GM12875 (cell line): ENCODE results near the gene STRA8.

Source experiments
- H3K4me3 ChIP-seq: one replicate; pipeline ENCODE4 v1.5.1; 2011; ENCODE audit warnings: low read depth, low read length, control low read depth
- TF ChIP-seq, protein P1 (sequence below): IDR thresholded peaks from 2 replicates; pipeline ENCODE4 v1.5.1; 2011; ENCODE audit warnings: low read depth, mild to moderate bottlenecking, control low read depth, inconsistent platforms, low read length, moderate library complexity, borderline replicate concordance; ENCODE audit not compliant: insufficient read depth

The STRA8 gene

GRCh38 chr7:135259702-135260101 lies 26.1 kb downstream of the STRA8 start:
- TF ChIP-seq, protein P1, sequence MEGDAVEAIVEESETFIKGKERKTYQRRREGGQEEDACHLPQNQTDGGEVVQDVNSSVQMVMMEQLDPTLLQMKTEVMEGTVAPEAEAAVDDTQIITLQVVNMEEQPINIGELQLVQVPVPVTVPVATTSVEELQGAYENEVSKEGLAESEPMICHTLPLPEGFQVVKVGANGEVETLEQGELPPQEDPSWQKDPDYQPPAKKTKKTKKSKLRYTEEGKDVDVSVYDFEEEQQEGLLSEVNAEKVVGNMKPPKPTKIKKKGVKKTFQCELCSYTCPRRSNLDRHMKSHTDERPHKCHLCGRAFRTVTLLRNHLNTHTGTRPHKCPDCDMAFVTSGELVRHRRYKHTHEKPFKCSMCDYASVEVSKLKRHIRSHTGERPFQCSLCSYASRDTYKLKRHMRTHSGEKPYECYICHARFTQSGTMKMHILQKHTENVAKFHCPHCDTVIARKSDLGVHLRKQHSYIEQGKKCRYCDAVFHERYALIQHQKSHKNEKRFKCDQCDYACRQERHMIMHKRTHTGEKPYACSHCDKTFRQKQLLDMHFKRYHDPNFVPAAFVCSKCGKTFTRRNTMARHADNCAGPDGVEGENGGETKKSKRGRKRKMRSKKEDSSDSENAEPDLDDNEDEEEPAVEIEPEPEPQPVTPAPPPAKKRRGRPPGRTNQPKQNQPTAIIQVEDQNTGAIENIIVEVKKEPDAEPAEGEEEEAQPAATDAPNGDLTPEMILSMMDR, result no peak

DNA sequence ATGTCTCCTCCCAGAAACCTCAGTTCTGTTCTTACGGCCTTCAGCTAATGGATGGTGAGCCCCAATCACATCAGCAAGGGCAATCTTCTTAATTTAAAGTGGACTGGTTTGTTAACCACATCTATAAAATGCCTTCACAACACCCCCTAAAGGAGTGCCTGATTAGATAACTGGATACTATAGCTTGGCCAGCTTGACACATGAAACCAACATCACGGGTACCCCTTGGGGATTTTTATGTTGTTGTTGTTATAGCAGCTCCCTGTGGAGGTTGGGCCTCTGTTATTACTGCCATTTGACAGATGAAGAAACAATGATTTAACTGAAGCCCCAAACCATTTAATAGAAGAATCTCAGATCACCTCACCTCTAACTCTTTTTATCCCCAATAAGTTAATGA lies 26.8 kb downstream of the STRA8 start:
- no peak overlapping the region for H3K4me3 ChIP-seq
- TF ChIP-seq, protein P1, result no peak

More at GRCh38 chr7:135259702-135260101, 26.1 kb downstream of the STRA8 start:
- H3K4me3 ChIP-seq, result no peak overlapping the region

- TF ChIP-seq, protein P1, result no peak
Observed at GRCh38 chr7:135260930-135261721, 27.5 kb downstream of the STRA8 start.

DNA sequence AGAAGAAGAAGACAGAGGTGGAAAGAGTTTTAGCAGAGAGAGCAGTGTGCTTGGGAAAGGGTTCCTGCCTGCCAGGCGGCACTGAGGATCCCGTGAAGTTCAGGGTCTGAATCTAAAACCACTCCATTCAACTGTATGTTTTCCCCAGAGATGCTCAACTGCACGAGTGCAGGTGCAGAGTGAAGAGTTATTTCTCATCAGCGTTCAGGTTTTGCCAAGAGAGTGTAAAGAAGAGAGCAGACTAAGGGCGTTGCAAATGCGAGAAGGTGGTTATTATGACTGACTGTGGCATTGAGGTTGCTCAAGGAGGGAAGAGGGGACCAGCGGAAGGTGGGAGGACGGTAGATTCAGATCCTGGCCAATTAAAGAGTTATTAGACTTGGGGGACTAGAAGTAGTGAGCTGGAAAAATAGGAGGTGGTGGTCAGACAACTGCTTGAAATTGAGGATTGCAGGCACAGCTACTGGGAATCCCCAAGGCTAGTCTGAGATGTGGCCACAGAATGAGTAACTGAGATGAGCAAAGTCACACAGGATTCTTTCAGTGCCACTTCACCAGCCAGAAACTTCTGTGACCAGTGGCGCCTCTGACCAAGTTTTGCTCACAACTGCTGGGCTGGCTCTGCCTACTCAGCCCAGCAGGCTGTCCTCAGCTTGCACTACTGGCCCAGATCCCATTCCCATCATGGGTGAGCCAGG lies 29.1 kb downstream of the STRA8 start:
- TF ChIP-seq, protein P1, result no peak
- H3K4me3 ChIP-seq, result no peak overlapping the region

More at GRCh38 chr7:135260930-135261721, 27.5 kb downstream of the STRA8 start:
- H3K4me3 ChIP-seq, result no peak overlapping the region

GRCh38 chr7:135263321-135263970 lies 29.8 kb downstream of the STRA8 start:
- no peak overlapping the region for H3K4me3 ChIP-seq
- TF ChIP-seq, protein P1, result no peak

DNA sequence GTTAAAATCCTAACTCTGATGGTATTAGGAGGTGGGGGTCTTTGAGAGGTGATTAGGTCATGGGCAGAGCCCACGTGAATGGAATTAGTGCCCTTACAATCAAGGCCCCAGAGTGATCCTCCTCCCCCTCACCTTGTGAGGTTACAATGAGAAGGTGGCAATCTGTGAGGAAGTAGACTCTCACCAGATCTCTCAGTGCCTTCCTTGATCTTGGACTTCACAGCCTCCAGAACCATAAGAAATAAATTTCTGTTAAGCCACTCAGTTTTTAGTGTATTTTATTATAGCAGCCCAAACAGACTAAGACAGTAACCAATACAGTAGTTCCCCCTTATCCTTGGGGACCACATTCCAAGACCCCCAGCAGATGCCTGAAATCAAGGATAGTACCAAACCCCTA lies 32.0 kb downstream of the STRA8 start:
- TF ChIP-seq, protein P1, result no peak

More for the DNA sequence above, 32.0 kb downstream of the STRA8 start:
- H3K4me3 ChIP-seq, result no peak overlapping the region
